Measurements from ENCODE around the gene CFAP141. TPM values are rescaled to one million over a fixed set of nuclear protein-coding genes. Genes with fewer than 3 reads are reported as not detected.

Gene CFAP141
- total and polyA plus RNA-seq, 4 donors, result not detected

- H3K9ac ChIP-seq (ENCODE audit: low read depth in 1 of 2, low read length in 2 of 2), result peak overlapping the region in 1 of 2 donors; percentile 63
- 72% methylated on average over 3 of the region's 3 CpGs for WGBS
- no peaks in the 10 kb centered on the region for H3K27me3 ChIP-seq (ENCODE audit: control insufficient read depth in 4 of 4, insufficient read depth in 4 of 4, low read length in 3 of 4)
- no peak overlapping the region for H3K4me3 ChIP-seq (ENCODE audit: low read depth in 1 of 3, low read length in 3 of 3)
- H3K36me3 ChIP-seq (ENCODE audit: control insufficient read depth in 4 of 4, insufficient read depth in 3 of 4, low read depth in 1 of 4, low read length in 3 of 4), result peaks cover 0 to 4% (median 1%) of the 10 kb centered on the region in 4 donors
- no peaks in the 10 kb centered on the region for H3K9me3 ChIP-seq (ENCODE audit: control insufficient read depth in 4 of 4, low read length in 3 of 4)
- no peak for TF ChIP-seq HNF4G (IDR thresholded peaks at IDR 0.05)
- no peak for TF ChIP-seq CTCF (IDR thresholded peaks at IDR 0.05; ENCODE audit: low read depth, low read length, missing input control)
- no peak for TF ChIP-seq SP1 (IDR thresholded peaks at IDR 0.05)
- no peak for TF ChIP-seq ZBTB33 (IDR thresholded peaks at IDR 0.05)
- no peak for TF ChIP-seq HNF4A (conservative IDR thresholded peaks at IDR 0.05)
- TF ChIP-seq REST (IDR thresholded peaks at IDR 0.05), result no peak
- no peak for TF ChIP-seq MAX (IDR thresholded peaks at IDR 0.05)
- TF ChIP-seq YY1 (IDR thresholded peaks at IDR 0.05), result no peak
- TF ChIP-seq NR2F2 (IDR thresholded peaks at IDR 0.05), result no peak
- TF ChIP-seq TAF1 (conservative IDR thresholded peaks at IDR 0.05), result no peak
- no peak for TF ChIP-seq FOXA2 (IDR thresholded peaks at IDR 0.05)
- no peak for TF ChIP-seq JUND (IDR thresholded peaks at IDR 0.05)
- no peak for TF ChIP-seq ATF3 (IDR thresholded peaks at IDR 0.05)
- TF ChIP-seq FOXA1 (IDR thresholded peaks at IDR 0.05), result no peak
- no peak for TF ChIP-seq EGR1 (IDR thresholded peaks at IDR 0.05; ENCODE audit: low read depth in 2 of 2)
- TF ChIP-seq GABPA (IDR thresholded peaks at IDR 0.05 in 1 of 2, conservative IDR thresholded peaks at IDR 0.05 in 1 of 2), result no peak
- TF ChIP-seq RAD21 (IDR thresholded peaks at IDR 0.05), result no peak
- TF ChIP-seq RXRA (IDR thresholded peaks at IDR 0.05), result no peak
- no peak for DNase-seq (ENCODE audit: low spot score)
- peak overlapping the region; percentile 32 to 72 for H3K27ac ChIP-seq (ENCODE audit: low read depth in 1 of 2, low read length in 2 of 2)
- H3K4me1 ChIP-seq (ENCODE audit: control insufficient read depth in 4 of 4, insufficient read depth in 4 of 4, low read length in 3 of 4), result peaks cover 14 to 53% (median 44%) of the 10 kb centered on the region in 4 donors
Measured at GRCh38 chr1:154179946-154180687, 26.0 kb downstream of the CFAP141 start.
